Dorsolateral prefrontal cortex (tissue), 118 donors: Measurements from ENCODE around the gene C1orf159. TPM values are rescaled to one million over a fixed set of nuclear protein-coding genes. Genes with fewer than 3 reads are reported as not detected.

Experiments
- total RNA-seq, 120 experiments: library from RNA; stranded (reverse); gene quantifications; one replicate each; pipeline versions ENCODE4 v1.2.3 to v1.2.4, GENCODE V29; 2022

The C1orf159 gene
- total RNA-seq, 120 experiments from 2014 or later, result 14.3 to 35.0 (median 23.4) TPM

Other genes starting within 250 kb of the C1orf159 start
- gene SAMD11, start 192.2 kb downstream of the C1orf159 start, total RNA-seq, result 10 to 100 TPM in 10 of 120 experiments, 1 to 10 TPM in 109, under 1 TPM in 1; 0.85 to 22.6 (median 4.2) TPM
- gene NOC2L, start 156.8 kb downstream of the C1orf159 start, total RNA-seq, result 10 to 100 TPM; 34.5 to 72.4 (median 54.8) TPM
- 10 to 100 TPM in 101 of 120 experiments, 1 to 10 TPM in 19; 5.7 to 35.4 (median 14.2) TPM for gene KLHL17, start 155.5 kb downstream of the C1orf159 start, total RNA-seq
- gene PLEKHN1, start 149.6 kb downstream of the C1orf159 start, total RNA-seq, result under 1 TPM in 3 of 120 experiments, not detected in 117; 0.36 to 0.58 (median 0.43) TPM
- gene PERM1, start 134.0 kb downstream of the C1orf159 start, total RNA-seq, result 1 to 10 TPM in 6 of 120 experiments, under 1 TPM in 63, not detected in 51; 0.13 to 1.8 (median 0.43) TPM
- gene HES4, start 116.0 kb downstream of the C1orf159 start, total RNA-seq, result 10 to 100 TPM in 119 of 120 experiments, 1 to 10 TPM in 1; 8.9 to 60.0 (median 25.0) TPM
- gene ISG15, start 102.6 kb downstream of the C1orf159 start, total RNA-seq, result 100 to 1,000 TPM in 3 of 120 experiments, 10 to 100 TPM in 113, 1 to 10 TPM in 4; 6.0 to 422 (median 18.9) TPM
- gene AGRN, start 96.0 kb downstream of the C1orf159 start, total RNA-seq, result 100 to 1,000 TPM in 70 of 120 experiments, 10 to 100 TPM in 50; 67.4 to 194 (median 105) TPM
- gene RNF223, start 41.8 kb downstream of the C1orf159 start, total RNA-seq, result under 1 TPM in 2 of 120 experiments, not detected in 118; 0.28 to 0.63 TPM
- under 1 TPM in 4 of 120 experiments, not detected in 116; 0.50 to 0.91 (median 0.70) TPM for gene TTLL10, start 57.8 kb upstream of the C1orf159 start, total RNA-seq
- gene TNFRSF18, start 90.5 kb upstream of the C1orf159 start, total RNA-seq, result 1 to 10 TPM in 85 of 120 experiments, under 1 TPM in 29, not detected in 6; 0.40 to 4.9 (median 1.4) TPM
- 1 to 10 TPM in 79 of 120 experiments, under 1 TPM in 36, not detected in 5; 0.31 to 5.8 (median 1.4) TPM for gene TNFRSF4, start 98.1 kb upstream of the C1orf159 start, total RNA-seq
- gene SDF4, start 115.9 kb upstream of the C1orf159 start, total RNA-seq, result 100 to 1,000 TPM in 50 of 120 experiments, 10 to 100 TPM in 70; 67.7 to 149 (median 98.0) TPM
- 10 to 100 TPM in 119 of 120 experiments, 1 to 10 TPM in 1; 9.7 to 21.1 (median 16.0) TPM for gene B3GALT6, start 116.1 kb upstream of the C1orf159 start, total RNA-seq
- 1 to 10 TPM in 104 of 120 experiments, under 1 TPM in 9, not detected in 7; 0.57 to 8.3 (median 2.6) TPM for gene C1QTNF12, start 130.6 kb upstream of the C1orf159 start, total RNA-seq
- gene UBE2J2, start 157.8 kb upstream of the C1orf159 start, total RNA-seq, result 10 to 100 TPM; 37.3 to 87.4 (median 51.0) TPM
- 10 to 100 TPM in 118 of 120 experiments, 1 to 10 TPM in 2; 7.8 to 43.6 (median 17.8) TPM for gene SCNN1D, start 164.3 kb upstream of the C1orf159 start, total RNA-seq
- gene ACAP3, start 191.8 kb upstream of the C1orf159 start, total RNA-seq, result 100 to 1,000 TPM in 119 of 120 experiments, 10 to 100 TPM in 1; 92.3 to 273 (median 164) TPM
- gene PUSL1, start 192.5 kb upstream of the C1orf159 start, total RNA-seq, result 10 to 100 TPM in 118 of 120 experiments, 1 to 10 TPM in 2; 9.1 to 22.8 (median 14.0) TPM
- 100 to 1,000 TPM in 109 of 120 experiments, 10 to 100 TPM in 11; 87.2 to 200 (median 130) TPM for gene INTS11, start 208.6 kb upstream of the C1orf159 start, total RNA-seq
- 10 to 100 TPM; 16.2 to 34.2 (median 22.5) TPM for gene CPTP, start 208.7 kb upstream of the C1orf159 start, total RNA-seq
- 1 to 10 TPM in 6 of 120 experiments, under 1 TPM in 108, not detected in 6; 0.11 to 1.7 (median 0.38) TPM for gene TAS1R3, start 215.2 kb upstream of the C1orf159 start, total RNA-seq
- 100 to 1,000 TPM in 103 of 120 experiments, 10 to 100 TPM in 17; 86.3 to 201 (median 114) TPM for gene DVL1, start 233.3 kb upstream of the C1orf159 start, total RNA-seq
- gene MXRA8, start 242.5 kb upstream of the C1orf159 start, total RNA-seq, result 10 to 100 TPM in 29 of 120 experiments, 1 to 10 TPM in 91; 3.2 to 23.7 (median 7.3) TPM